ENCODE data around the gene ADGRL3.
"Not testable (repeated sequence)": the region's sequence is repeated elsewhere in the genome, so short reads cannot be mapped to it uniquely, and the experiment has no call there.

ADGRL3 gene

GRCh38 chr4:61207156-61207555 lies 7.0 kb downstream of the ADGRL3 start:
- DNase-seq, result not testable (repeated sequence)

DNA sequence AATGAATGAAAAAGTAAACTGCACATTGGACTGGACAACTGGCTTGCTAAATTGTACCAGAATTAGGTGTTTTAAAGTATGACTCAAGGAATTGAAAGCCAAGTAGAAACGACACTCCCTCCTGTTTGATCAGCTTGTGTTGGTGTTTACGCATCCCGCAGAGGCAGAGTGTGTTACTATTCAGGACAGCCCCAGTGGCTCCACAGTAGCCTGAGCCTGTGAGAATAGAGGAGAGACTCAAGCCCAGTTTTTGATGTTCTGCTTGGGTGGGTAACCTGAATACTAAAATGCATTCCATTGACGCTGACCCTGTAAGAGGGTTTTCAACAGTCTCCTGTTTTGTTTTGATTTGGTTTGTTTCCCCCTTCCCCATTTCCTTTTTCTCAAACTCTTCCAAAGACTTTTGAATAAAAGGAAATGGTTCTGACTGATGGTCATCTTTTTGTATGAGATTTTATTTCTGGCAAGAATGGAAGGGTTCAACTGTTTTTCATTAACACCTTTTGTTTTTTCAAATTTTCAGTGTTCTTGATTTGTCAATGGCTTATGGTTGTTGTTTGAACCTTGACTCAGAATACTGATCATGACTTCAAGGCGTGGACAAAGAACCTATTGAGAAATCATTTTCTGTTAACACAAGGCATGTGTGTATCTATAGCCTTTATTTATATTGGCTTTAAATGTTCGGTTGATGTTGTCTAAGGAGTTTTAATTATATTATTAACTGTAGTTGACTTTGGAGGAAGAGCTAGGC lies 10.2 kb downstream of the ADGRL3 start:
- no peak for DNase-seq

GRCh38 chr4:61211781-61212180 lies 11.7 kb downstream of the ADGRL3 start:
- no peak for DNase-seq

GRCh38 chr4:61212788-61213187 lies 12.7 kb downstream of the ADGRL3 start:
- no peak for DNase-seq

DNA sequence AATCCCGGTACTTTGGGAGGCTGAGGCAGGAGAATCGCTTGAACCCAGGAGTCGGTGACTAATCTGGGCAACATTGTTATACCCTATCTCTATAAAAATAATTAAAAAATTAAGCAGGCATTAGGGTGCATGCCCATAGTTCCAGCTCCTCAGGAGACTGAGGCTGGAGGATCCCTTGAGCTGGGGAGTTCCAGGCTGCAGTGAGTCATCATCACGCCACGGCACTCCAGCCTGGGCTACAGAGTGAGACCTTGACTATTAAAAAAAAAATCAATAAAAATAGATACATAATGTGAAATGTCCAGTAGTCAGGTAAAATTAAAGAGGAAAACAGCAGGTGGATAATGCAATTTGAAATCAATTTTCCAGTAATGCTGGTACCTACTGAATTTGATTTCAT lies 14.6 kb downstream of the ADGRL3 start:
- no peak for DNase-seq

DNA sequence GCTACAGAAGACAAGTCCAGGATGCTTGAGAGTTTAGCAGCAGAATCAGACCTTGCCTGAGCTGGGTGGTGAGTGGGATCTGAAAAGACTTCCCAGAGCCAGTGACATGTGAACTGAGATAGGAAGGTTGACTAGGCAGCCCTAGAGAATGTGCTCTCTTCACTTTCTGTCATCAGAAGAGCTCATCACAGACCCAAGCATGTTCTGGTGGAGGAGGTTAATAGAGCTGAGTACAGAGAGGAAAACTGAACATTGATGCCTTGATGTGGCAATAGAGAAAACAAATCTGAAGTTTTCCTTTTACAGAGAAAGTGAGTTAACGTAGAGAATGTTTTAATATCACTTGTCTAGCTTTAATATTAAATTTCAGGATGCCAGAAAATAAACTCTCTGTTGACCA lies 17.1 kb downstream of the ADGRL3 start:
- no peak for DNase-seq

DNA sequence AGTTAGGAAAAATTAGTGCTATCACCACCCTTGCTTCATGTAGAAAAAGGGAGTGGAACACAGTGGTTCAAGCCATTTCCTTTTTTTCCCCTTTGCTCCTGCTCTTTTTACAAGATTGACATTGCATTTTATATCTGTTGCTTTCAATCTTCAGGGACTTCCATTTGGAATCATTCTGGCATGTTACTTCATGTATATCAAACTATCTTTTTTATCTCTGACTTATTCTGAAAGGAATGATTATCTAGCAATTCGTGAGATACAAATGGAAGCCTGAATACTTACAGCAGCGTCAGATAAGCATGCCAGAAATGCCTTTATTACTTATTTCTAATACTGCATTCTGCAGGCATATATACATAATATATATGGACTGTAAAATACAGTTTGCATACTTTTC lies 20.4 kb downstream of the ADGRL3 start:
- no peak for DNase-seq

DNA sequence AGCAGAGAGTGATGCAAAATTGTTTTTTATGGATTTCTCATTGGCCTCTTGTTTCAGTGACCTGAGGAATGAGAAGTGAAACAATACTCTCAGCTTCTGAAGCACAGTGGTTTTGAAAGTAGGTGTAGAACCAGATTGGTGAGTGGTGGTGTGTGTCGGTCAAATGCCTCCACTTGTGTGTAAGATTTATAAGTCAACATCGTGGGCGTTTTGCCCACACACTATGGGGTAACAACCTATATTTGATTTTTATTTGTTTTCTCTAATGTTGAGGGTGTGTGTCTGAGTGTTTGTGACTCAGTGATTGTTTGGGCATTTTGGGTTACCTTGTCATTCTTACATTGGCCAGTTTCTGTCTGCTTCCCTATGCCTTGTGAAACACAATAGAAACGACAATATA lies 23.3 kb downstream of the ADGRL3 start:
- no peak for DNase-seq

DNA sequence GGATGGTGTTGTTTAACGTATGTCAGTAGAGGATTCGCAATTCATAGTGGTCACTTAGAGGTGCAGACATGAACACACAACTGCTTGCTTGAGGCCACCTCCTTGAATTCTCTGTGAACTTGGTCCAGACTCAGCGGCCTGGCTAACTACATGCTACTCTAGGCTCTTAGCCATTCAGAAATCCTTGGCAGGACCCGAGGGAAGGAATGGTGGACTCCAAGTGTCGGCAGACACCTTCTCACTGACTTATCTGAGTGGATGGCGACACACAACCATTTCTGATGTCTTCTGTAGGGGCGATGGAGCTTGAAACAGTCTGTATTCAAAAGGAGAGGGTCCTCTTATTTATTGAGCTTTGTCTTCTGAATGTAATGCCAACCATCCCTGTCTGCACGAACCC lies 24.4 kb downstream of the ADGRL3 start:
- no peak for DNase-seq

DNA sequence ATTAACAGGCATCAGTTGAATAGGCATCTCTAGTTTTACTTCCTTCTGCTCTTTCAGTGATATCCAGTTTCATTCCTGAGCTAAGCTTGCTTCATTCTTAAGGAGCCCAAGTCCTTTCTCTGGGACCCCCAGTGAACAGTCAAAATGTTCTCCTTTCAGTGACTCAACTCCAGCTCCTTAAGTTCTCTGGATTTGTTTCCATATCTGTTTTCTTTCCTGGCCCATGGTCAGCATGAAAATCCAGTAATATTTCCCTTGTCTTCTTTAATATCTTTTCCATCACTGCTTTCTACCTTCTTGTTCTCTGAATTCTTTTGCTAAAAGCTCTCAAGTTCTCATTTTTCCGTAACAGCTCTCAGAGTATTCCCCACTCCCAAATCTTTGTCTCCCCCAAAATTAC lies 25.5 kb downstream of the ADGRL3 start:
- DNase-seq, result no peak

DNA sequence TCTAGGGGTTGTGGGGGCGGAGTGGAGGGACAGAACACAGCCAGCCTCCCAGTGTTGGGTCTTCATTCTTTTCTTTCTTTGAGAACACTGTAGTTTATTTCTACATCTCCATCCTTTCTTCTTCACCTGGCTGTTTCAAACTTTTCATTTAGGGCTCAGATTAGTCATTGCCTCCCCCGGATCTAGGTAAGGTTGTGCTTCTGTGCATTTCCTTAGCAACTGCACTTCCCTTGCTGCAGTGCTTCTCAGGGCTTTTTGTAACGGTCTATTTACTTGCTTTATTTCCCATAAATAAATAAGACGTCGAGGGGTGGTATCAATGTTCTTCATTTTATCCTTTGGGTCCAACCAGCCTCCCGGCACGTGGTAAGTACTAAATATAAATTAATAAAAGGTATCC lies 31.3 kb downstream of the ADGRL3 start:
- DNase-seq, result no peak

GRCh38 chr4:61239250-61239649 lies 39.1 kb downstream of the ADGRL3 start:
- no peak for DNase-seq

- DNase-seq, result no peak
Measured at GRCh38 chr4:61243962-61244361, 43.8 kb downstream of the ADGRL3 start.

DNA sequence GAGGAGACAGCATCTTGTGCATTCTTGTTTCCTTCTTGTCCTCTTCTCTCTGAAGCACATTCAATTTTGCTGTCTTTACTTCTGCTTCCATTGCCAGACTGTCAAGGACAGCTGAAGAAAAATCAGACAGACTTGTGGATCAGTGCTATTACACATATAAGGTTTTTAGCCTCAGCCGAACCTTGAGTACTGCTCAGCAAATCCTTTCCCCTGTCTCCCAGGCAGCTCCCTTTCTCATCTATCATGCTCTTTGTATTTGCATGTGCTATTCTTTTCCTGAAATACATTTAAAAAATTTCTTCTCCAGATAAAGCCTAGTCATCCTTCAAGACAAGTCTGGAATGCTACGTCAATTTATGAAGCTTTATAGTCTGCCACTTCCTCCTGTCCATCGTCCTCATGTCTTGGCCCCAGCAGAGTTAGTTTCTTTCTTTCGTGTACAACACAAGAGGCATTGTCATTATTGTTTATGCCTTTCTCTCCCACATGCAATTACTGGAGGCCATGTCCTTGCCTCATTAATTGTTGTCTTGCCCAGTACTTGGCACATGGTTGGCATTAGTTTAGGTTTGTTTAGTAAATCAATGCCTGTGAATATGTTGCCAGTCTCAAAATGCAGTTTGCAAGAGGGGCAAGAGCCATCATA lies 45.1 kb downstream of the ADGRL3 start:
- DNase-seq, result no peak

DNA sequence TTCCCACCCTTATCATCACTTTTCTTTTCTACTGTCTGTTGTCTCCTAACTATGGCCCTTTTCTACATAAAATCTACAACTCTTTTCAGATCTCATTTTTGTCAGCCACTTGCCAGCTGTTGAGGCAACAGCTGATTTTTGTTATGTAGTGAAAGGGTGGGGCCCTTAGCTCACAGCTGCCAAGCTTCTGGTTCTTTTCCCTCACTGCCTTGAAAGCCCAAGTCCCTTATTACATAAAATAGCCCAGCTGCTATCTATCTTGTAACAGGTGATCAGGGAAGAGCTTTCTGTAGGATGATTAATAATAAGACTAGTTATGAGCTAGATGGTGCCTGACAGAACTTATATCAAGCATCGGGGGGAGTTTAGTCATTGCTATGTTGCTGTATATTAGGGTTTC lies 45.9 kb downstream of the ADGRL3 start:
- DNase-seq, result no peak

DNA sequence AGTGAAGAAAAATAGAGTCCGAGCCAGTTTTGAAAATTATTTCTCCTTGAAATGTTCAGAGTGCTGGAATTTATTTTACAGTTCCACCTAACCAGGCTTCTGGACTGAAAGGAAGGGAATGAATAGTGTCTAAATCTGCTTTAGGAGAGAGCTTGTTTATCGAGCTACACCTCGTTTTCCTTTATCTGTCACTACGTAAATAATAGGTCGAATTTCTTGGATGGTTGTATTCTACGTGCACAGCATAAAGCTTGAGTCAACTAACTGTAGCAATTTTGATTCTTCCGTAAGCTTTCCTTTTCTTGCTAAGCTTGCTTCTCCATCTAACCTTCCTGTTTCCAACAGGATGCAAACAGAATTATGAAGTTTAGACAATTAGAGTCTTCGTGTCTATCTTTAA lies 48.6 kb downstream of the ADGRL3 start:
- DNase-seq, result no peak

- DNase-seq, result no peak
Measured at GRCh38 chr4:61251129-61251528, 51.0 kb downstream of the ADGRL3 start.

DNA sequence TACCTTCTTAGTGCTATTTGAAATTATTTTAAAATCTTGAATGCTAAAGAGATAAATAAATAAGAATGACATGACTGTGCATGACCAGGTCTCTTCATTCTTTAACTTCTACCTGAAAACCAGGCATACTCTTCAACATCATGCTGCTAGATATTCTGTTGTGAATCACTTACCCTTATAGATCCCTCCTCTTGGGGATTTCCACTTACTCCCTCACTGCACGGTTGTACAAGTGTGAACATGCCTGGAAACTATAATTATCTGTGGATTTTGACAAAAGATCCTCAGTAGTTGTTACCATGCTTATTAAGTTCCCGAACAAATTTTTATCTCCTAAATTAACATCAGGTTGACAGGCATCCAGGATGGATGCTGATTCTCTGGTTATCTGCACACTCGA lies 54.3 kb downstream of the ADGRL3 start:
- no peak for DNase-seq

- no peak for DNase-seq
Measured at GRCh38 chr4:61273233-61273632, 73.1 kb downstream of the ADGRL3 start.

DNA sequence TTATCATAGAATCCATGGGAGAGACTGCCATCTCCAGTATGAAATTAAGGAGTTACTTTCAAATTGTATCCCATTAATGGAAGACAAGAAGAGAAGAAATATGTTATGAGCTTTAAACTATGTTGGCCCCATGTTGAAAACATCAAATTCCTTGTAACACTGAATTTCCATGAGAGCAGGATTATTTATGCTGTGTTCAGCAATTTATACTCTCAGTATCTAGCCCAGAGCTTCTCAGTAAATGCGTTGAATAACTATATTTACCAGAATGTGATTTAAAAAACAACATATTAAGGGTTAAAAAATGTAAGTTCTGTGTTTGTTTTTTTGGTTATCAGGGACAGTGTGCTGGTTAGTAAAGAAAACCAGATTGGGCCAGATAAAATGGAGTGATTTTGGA lies 74.2 kb downstream of the ADGRL3 start:
- no peak for DNase-seq

DNA sequence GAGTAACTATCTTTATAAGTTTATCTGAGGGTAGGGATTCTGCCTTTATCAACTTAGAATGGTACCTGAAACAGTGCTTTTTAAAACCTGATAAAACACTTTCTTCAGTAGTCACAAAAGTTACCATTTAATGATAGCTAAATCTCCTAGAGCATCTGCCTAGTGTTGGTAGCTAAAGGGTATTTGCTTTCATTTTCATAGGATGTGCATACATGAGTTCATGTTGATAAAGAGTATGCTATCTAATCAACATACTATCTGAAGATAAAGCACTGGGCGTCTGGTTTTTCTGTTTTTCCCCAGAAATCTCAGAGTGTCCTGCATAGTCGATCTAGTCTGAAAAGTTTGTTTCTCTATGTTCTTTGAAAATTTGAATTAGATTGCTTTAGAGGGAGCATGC lies 75.1 kb downstream of the ADGRL3 start:
- no peak for DNase-seq

DNA sequence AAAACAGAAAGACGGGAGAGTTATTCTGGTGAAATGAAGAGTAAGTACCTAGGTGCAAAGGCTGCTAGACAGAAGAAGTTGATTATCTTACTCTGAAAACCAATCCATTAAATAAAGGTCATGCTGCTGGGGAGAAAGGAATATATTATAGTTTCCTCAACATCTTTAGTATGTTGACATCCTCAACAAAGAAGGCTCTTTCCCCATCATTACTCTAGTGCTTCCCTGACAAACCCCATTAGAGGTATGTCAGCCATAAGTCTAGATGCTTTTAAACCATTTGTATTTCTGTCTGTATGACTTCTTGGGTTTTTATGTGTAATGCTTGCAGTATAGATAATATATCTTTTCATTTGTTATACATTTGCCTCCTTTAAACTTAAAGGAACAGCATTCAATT lies 75.9 kb downstream of the ADGRL3 start:
- DNase-seq, result no peak

- DNase-seq, result no peak
Measured at GRCh38 chr4:61277785-61278760, 77.9 kb downstream of the ADGRL3 start.

- DNase-seq, result no peak
Measured at GRCh38 chr4:61292322-61292721, 92.2 kb downstream of the ADGRL3 start.
